ENCODE measurements around the gene MGAT5B.

Gene MGAT5B

GRCh38 chr17:76914937-76915336 is 46.7 kb downstream of the MGAT5B start:
- Mint-ChIP-seq H3K36me3 (ENCODE audit: low read depth) (no peaks in the 10 kb centered on the region), H3K27me3 (peaks cover 6% of the 10 kb centered on the region), H3K27ac (no peak overlapping the region), H3K4me3 (no peak overlapping the region), H3K4me1 (ENCODE audit: low read depth) (no peaks in the 10 kb centered on the region), H3K9me3 (no peaks in the 10 kb centered on the region)
- no peak for DNase-seq

- Mint-ChIP-seq H3K4me1 (ENCODE audit: low read depth) (no peaks in the 10 kb centered on the region), H3K27ac (no peak overlapping the region), H3K36me3 (ENCODE audit: low read depth) (no peaks in the 10 kb centered on the region), H3K4me3 (no peak overlapping the region), H3K9me3 (no peaks in the 10 kb centered on the region), H3K27me3 (no peaks in the 10 kb centered on the region)
- no peak for DNase-seq
Measured at GRCh38 chr17:76915840-76916510, 47.8 kb downstream of the MGAT5B start.

GRCh38 chr17:76917829-76918228 is 49.6 kb downstream of the MGAT5B start:
- H3K9me3 Mint-ChIP-seq = no peaks in the 10 kb centered on the region
- no peaks in the 10 kb centered on the region for H3K27me3 Mint-ChIP-seq
- no peak for DNase-seq

GRCh38 chr17:76918811-76919210 is 50.6 kb downstream of the MGAT5B start:
- no peaks in the 10 kb centered on the region for H3K4me1 Mint-ChIP-seq (ENCODE audit: low read depth)
- no peak overlapping the region for H3K4me3 Mint-ChIP-seq
- no peaks in the 10 kb centered on the region for H3K36me3 Mint-ChIP-seq (ENCODE audit: low read depth)
- H3K9me3 Mint-ChIP-seq = no peaks in the 10 kb centered on the region
- no peaks in the 10 kb centered on the region for H3K27me3 Mint-ChIP-seq
- H3K27ac Mint-ChIP-seq = no peak overlapping the region
- no peak for DNase-seq

More at GRCh38 chr17:76917829-76918228, 49.6 kb downstream of the MGAT5B start:
- Mint-ChIP-seq H3K4me1 (ENCODE audit: low read depth) (no peaks in the 10 kb centered on the region), H3K36me3 (ENCODE audit: low read depth) (no peaks in the 10 kb centered on the region), H3K4me3 (no peak overlapping the region), H3K27ac (no peak overlapping the region)

GRCh38 chr17:76920364-76921139 is 52.3 kb downstream of the MGAT5B start:
- H3K36me3 Mint-ChIP-seq (ENCODE audit: low read depth) = no peaks in the 10 kb centered on the region
- no peak overlapping the region for H3K27ac Mint-ChIP-seq
- H3K9me3 Mint-ChIP-seq = no peaks in the 10 kb centered on the region
- H3K27me3 Mint-ChIP-seq = no peaks in the 10 kb centered on the region
- H3K4me3 Mint-ChIP-seq = no peak overlapping the region
- H3K4me1 Mint-ChIP-seq (ENCODE audit: low read depth) = no peaks in the 10 kb centered on the region
- DNase-seq = no peak

- Mint-ChIP-seq H3K4me1 (ENCODE audit: low read depth) (no peaks in the 10 kb centered on the region), H3K27ac (no peak overlapping the region), H3K36me3 (ENCODE audit: low read depth) (no peaks in the 10 kb centered on the region), H3K27me3 (no peaks in the 10 kb centered on the region), H3K9me3 (no peaks in the 10 kb centered on the region), H3K4me3 (no peak overlapping the region)
- no peak for DNase-seq
Measured at GRCh38 chr17:76921340-76922036, 53.3 kb downstream of the MGAT5B start.

- no peaks in the 10 kb centered on the region for H3K4me1 Mint-ChIP-seq (ENCODE audit: low read depth)
- no peaks in the 10 kb centered on the region for H3K27me3 Mint-ChIP-seq
- H3K4me3 Mint-ChIP-seq = no peak overlapping the region
- no peak for DNase-seq
- no peaks in the 10 kb centered on the region for H3K36me3 Mint-ChIP-seq (ENCODE audit: low read depth)
- no peaks in the 10 kb centered on the region for H3K9me3 Mint-ChIP-seq
- H3K27ac Mint-ChIP-seq = no peak overlapping the region
Measured at GRCh38 chr17:76922084-76922483, 53.9 kb downstream of the MGAT5B start.

- no peak overlapping the region for H3K4me3 Mint-ChIP-seq
- no peaks in the 10 kb centered on the region for H3K9me3 Mint-ChIP-seq
- H3K36me3 Mint-ChIP-seq (ENCODE audit: low read depth) = no peaks in the 10 kb centered on the region
- DNase-seq = no peak
- no peak overlapping the region for H3K27ac Mint-ChIP-seq
- no peaks in the 10 kb centered on the region for H3K27me3 Mint-ChIP-seq
- H3K4me1 Mint-ChIP-seq (ENCODE audit: low read depth) = no peaks in the 10 kb centered on the region
Measured at GRCh38 chr17:76922967-76923366, 54.8 kb downstream of the MGAT5B start.

GRCh38 chr17:76923491-76923890 is 55.3 kb downstream of the MGAT5B start:
- no peak for DNase-seq

GRCh38 chr17:76924345-76925342 is 56.4 kb downstream of the MGAT5B start:
- Mint-ChIP-seq H3K27me3 (no peaks in the 10 kb centered on the region), H3K4me1 (ENCODE audit: low read depth) (no peaks in the 10 kb centered on the region), H3K36me3 (ENCODE audit: low read depth) (no peaks in the 10 kb centered on the region), H3K27ac (no peak overlapping the region), H3K9me3 (no peaks in the 10 kb centered on the region), H3K4me3 (no peak overlapping the region)
- no peak for DNase-seq

More at GRCh38 chr17:76923491-76923890, 55.3 kb downstream of the MGAT5B start:
- Mint-ChIP-seq H3K9me3 (no peaks in the 10 kb centered on the region), H3K4me1 (ENCODE audit: low read depth) (no peaks in the 10 kb centered on the region), H3K27ac (no peak overlapping the region), H3K4me3 (no peak overlapping the region), H3K36me3 (ENCODE audit: low read depth) (no peaks in the 10 kb centered on the region), H3K27me3 (no peaks in the 10 kb centered on the region)

- no peaks in the 10 kb centered on the region for H3K4me1 Mint-ChIP-seq (ENCODE audit: low read depth)
- H3K4me3 Mint-ChIP-seq = no peak overlapping the region
- no peaks in the 10 kb centered on the region for H3K9me3 Mint-ChIP-seq
- H3K27me3 Mint-ChIP-seq = no peaks in the 10 kb centered on the region
- no peaks in the 10 kb centered on the region for H3K36me3 Mint-ChIP-seq (ENCODE audit: low read depth)
- H3K27ac Mint-ChIP-seq = no peak overlapping the region
- DNase-seq = no peak
Measured at GRCh38 chr17:76925441-76925891, 57.3 kb downstream of the MGAT5B start.

GRCh38 chr17:76926237-76926866 is 58.1 kb downstream of the MGAT5B start:
- Mint-ChIP-seq H3K36me3 (ENCODE audit: low read depth) (no peaks in the 10 kb centered on the region), H3K27me3 (no peaks in the 10 kb centered on the region), H3K4me3 (no peak overlapping the region), H3K9me3 (no peaks in the 10 kb centered on the region), H3K4me1 (ENCODE audit: low read depth) (no peaks in the 10 kb centered on the region), H3K27ac (no peak overlapping the region)
- DNase-seq = no peak

- no peak for DNase-seq
- H3K4me3 Mint-ChIP-seq = no peak overlapping the region
- H3K4me1 Mint-ChIP-seq (ENCODE audit: low read depth) = no peaks in the 10 kb centered on the region
- no peaks in the 10 kb centered on the region for H3K27me3 Mint-ChIP-seq
- H3K36me3 Mint-ChIP-seq (ENCODE audit: low read depth) = no peaks in the 10 kb centered on the region
- no peak overlapping the region for H3K27ac Mint-ChIP-seq
- H3K9me3 Mint-ChIP-seq = no peaks in the 10 kb centered on the region
Measured at GRCh38 chr17:76927577-76927976, 59.4 kb downstream of the MGAT5B start.
